IMR-90 (cell line): ENCODE measurements around the gene ZNF358. TPM values are rescaled to one million over a fixed set of nuclear protein-coding genes. Genes with fewer than 3 reads are reported as not detected.

Experiments used
- ATAC-seq: fragments of 200-7000 bp; cut with Tn5 transposase; 2 replicates; pipeline ENCODE4 v1.9.1; 2020; ENCODE audit warnings: low read depth, mild to moderate bottlenecking, moderate library complexity
- BruUV-seq: library from RNA; stranded (reverse); fragments of 400-500 nt; replicated peaks from 2 replicates; lab custom pipeline; 2021; lab: Mats Ljungman, UMichigan
- CTCF ChIA-PET: fragments of 300-600 bp; formaldehyde crosslinking; extraction: SDS; loops from one replicate; lab custom pipeline; 2021; ENCODE audit warnings: antibody characterized with exemption; lab: Yijun Ruan, JAX
- POLR2A ChIA-PET: fragments of 300-600 bp; sonication (Branson Sonifier 250); formaldehyde crosslinking; loops from one replicate; lab custom pipeline; 2022; ENCODE audit warnings: antibody characterized with exemption; ENCODE audit not compliant: unreplicated experiment; lab: Charles Lee
- DNase-seq: peaks from one replicate; pipeline ENCODE4 v3.0.0; 2013
- H2AFZ ChIP-seq: replicated peaks from 2 replicates; pipeline ENCODE3; 2013; ENCODE audit warnings: low read length, mild to moderate bottlenecking; ENCODE audit not compliant: poor library complexity
- H2AK5ac ChIP-seq: 2 replicates; pipeline ENCODE4 v1.6.1; 2013; ENCODE audit warnings: low read depth, low read length, inconsistent platforms
- H2AK9ac ChIP-seq: replicated peaks from 2 replicates; pipeline ENCODE3; 2013; ENCODE audit warnings: mild to moderate bottlenecking, low read depth, low read length, moderate library complexity; ENCODE audit not compliant: poor library complexity
- H2BK120ac ChIP-seq: 2 replicates; pipeline ENCODE4 v1.6.1; 2013; ENCODE audit warnings: low read depth, low read length, inconsistent platforms
- H2BK15ac ChIP-seq: 3 replicates; pipeline ENCODE4 v1.6.1; 2013; ENCODE audit warnings: low read depth, low read length, inconsistent platforms
- H2BK20ac ChIP-seq: 2 replicates; pipeline ENCODE4 v1.6.1; 2013; ENCODE audit warnings: low read depth, mild to moderate bottlenecking, inconsistent platforms, low read length, moderate library complexity
- H2BK5ac ChIP-seq: 2 replicates; pipeline ENCODE4 v1.6.1; 2013; ENCODE audit warnings: mild to moderate bottlenecking, low read depth, low read length, inconsistent platforms; ENCODE audit not compliant: poor library complexity, severe bottlenecking
- H3K14ac ChIP-seq: replicated peaks from 2 replicates; pipeline ENCODE4 v1.6.1; 2013; ENCODE audit warnings: low read depth, low read length, inconsistent platforms
- H3K18ac ChIP-seq: 2 replicates; pipeline ENCODE4 v1.6.1; 2013; ENCODE audit warnings: low read depth, low read length, control low read depth
- H3K23ac ChIP-seq: 2 replicates; pipeline ENCODE4 v1.6.1; 2013; ENCODE audit warnings: low read depth, low read length, inconsistent platforms
- H3K27ac ChIP-seq: 2 replicates; pipeline ENCODE4 v1.5.1; 2013; ENCODE audit warnings: mild to moderate bottlenecking, control low read depth, low read length; ENCODE audit not compliant: insufficient read depth
- H3K27me3 ChIP-seq: 2 replicates; pipeline ENCODE4 v1.6.1; 2013; ENCODE audit warnings: low read length; ENCODE audit not compliant: control insufficient read depth, insufficient read depth
- H3K36me3 ChIP-seq: 2 replicates; pipeline ENCODE4 v1.6.1; 2013; ENCODE audit warnings: low read length, mixed read lengths; ENCODE audit not compliant: control insufficient read depth, insufficient read depth
- H3K4ac ChIP-seq: 2 replicates; pipeline ENCODE4 v1.6.1; 2013; ENCODE audit warnings: low read depth, low read length, inconsistent platforms
- H3K4me1 ChIP-seq: 2 replicates; pipeline ENCODE4 v1.6.1; 2013; ENCODE audit warnings: low read length, mixed read lengths; ENCODE audit not compliant: control insufficient read depth, insufficient read depth
- H3K4me2 ChIP-seq: 2 replicates; pipeline ENCODE4 v1.6.1; 2013; ENCODE audit warnings: low read depth, mild to moderate bottlenecking, control low read depth, low read length, moderate library complexity
- H3K4me3 ChIP-seq: 2 replicates; pipeline ENCODE4 v1.5.1; 2013; ENCODE audit warnings: low read depth, mild to moderate bottlenecking, control low read depth, low read length, moderate library complexity; ENCODE audit not compliant: insufficient read depth
- H3K56ac ChIP-seq: 2 replicates; pipeline ENCODE4 v1.6.1; 2013; ENCODE audit warnings: low read length, inconsistent platforms; ENCODE audit not compliant: insufficient read depth; ENCODE audit errors: extremely low read depth
- H3K79me1 ChIP-seq, 2 experiments: 2 replicates each; pipeline ENCODE4 v1.6.1; 2013; ENCODE audit warnings: low read length in 2 of 2, inconsistent platforms in 1 of 2, low read depth in 1 of 2
- H3K9ac ChIP-seq: 2 replicates; pipeline ENCODE4 v1.6.1; 2013; ENCODE audit warnings: low read depth, low read length, control low read depth
- H3K9me1 ChIP-seq: 2 replicates; pipeline ENCODE4 v1.6.1; 2013; ENCODE audit warnings: low read length, inconsistent platforms; ENCODE audit not compliant: insufficient read depth
- H3K9me3 ChIP-seq: 2 replicates; pipeline ENCODE4 v1.6.1; 2013; ENCODE audit warnings: low read length; ENCODE audit not compliant: control insufficient read depth, insufficient read depth
- H4K20me1 ChIP-seq: 2 replicates; pipeline ENCODE4 v1.6.1; 2013; ENCODE audit warnings: low read length, inconsistent platforms; ENCODE audit not compliant: insufficient read depth
- H4K5ac ChIP-seq: 2 replicates; pipeline ENCODE4 v1.6.1; 2013; ENCODE audit warnings: mild to moderate bottlenecking, low read depth, low read length, control low read depth
- H4K8ac ChIP-seq, 2 experiments: 2 replicates each; pipeline ENCODE4 v1.6.1; 2013; ENCODE audit warnings: low read depth in 2 of 2, low read length in 2 of 2, control low read depth in 1 of 2, inconsistent platforms in 1 of 2
- H4K91ac ChIP-seq: 2 replicates; pipeline ENCODE4 v1.6.1; 2013; ENCODE audit warnings: low read depth, low read length, inconsistent platforms; ENCODE audit not compliant: insufficient read depth
- CEBPB ChIP-seq: IDR thresholded peaks from 2 replicates; pipeline ENCODE4 v1.6.1; 2012; ENCODE audit warnings: low read depth, low read length, improper control_type of control experiment
- CHD1 ChIP-seq: IDR thresholded peaks from 2 replicates; pipeline ENCODE4 v1.6.1; 2012; ENCODE audit warnings: low read depth, low read length, improper control_type of control experiment
- POLR2A ChIP-seq: IDR thresholded peaks from 2 replicates; pipeline ENCODE4 v1.6.1; 2012; ENCODE audit warnings: mild to moderate bottlenecking, low read depth, low read length
- RAD21 ChIP-seq: IDR thresholded peaks from 2 replicates; pipeline ENCODE4 v1.6.1; 2012; ENCODE audit warnings: low read length, improper control_type of control experiment
- RCOR1 ChIP-seq: IDR thresholded peaks from 2 replicates; pipeline ENCODE4 v1.6.1; 2012; ENCODE audit warnings: mild to moderate bottlenecking, low read length, improper control_type of control experiment; ENCODE audit not compliant: insufficient replicate concordance
- SMC3 ChIP-seq: fragments of 150-350 bp; IDR thresholded peaks from 2 replicates; pipeline ENCODE4 v1.6.1; 2016; ENCODE audit warnings: low read depth, mild to moderate bottlenecking, antibody characterized with exemption, low read length, moderate library complexity
- WGBS, 2 experiments: methylation state at CpG; one replicate each; pipeline versions ENCODE4 v1.1.5 to v1.1.7; 2013; ENCODE audit warnings: missing lambda C conversion rate in 2 of 2; ENCODE audit not compliant: insufficient read length in 1 of 2; ENCODE audit errors: extremely low coverage in 2 of 2; 5-methylcytosine and 5-hydroxymethylcytosine counted together
- dilution Hi-C: fragments of 300-500 bp; cut with HindIII; formaldehyde crosslinking; loops from one replicate; pipeline ENCODE4 v1.14.3; 2018; ENCODE audit warnings: low sequenced_read_pairs; ENCODE audit not compliant: unreplicated experiment
- in situ Hi-C: fragments of 300-500 bp; cut with MboI; formaldehyde crosslinking; loops from 3 replicates; pipeline ENCODE4 v1.14.3; 2019; ENCODE audit warnings: low sequenced_read_pairs, inconsistent platforms, mixed read lengths
- intact Hi-C: fragments of 100-400 bp; cut with micrococcal nuclease; formaldehyde crosslinking; loops from 2 replicates; pipeline ENCODE4 v1.10.0; 2022
- polyA plus RNA-seq, 3 experiments: library from polyadenylated mRNA; depleted of rRNA; stranded (reverse); fragments of >200 nt; gene quantifications; 2 replicates each; pipeline ENCODE4 v1.2.3, GENCODE V29; 2012; ENCODE audit warnings: low replicate concordance in 1 of 3
- total RNA-seq: library from RNA; depleted of rRNA; stranded (reverse); fragments of >200 nt; gene quantifications from 2 replicates; pipeline ENCODE4 v1.2.3, GENCODE V29; 2012

Gene ZNF358
- total and polyA plus RNA-seq, 2 of the 4 experiments (the other 2 are of a cell fraction) = 5.4 to 30.7 TPM

DNA sequence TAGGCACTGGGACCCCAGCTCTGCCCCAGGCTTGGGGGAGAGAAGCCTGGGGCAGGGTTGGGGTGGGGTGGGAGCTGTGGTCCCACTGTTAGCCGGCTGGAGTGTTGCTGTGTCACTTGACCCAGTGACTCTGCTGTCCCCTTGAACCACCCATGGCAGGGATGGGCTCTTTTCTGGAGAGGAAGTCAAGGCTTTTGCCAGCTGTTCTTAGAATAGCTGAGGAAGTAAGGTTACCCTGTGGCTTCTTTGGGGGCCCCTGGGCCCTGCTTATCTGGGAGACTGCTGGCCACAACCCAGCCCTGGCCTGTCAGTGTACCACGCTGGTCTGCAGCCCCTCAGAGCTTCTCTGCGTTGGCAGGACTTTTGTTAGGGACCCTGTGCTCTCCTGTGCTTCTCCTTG is 28.7 kb downstream of the ZNF358 start:
- H4K91ac ChIP-seq = no peak overlapping the region
- ChIA-PET POLR2A (no interaction called here), CTCF (interaction anchor here (1.3 kb wide), 1 partner anchor 14 kb away, joined by 3 read pairs; no protein-coding TSS in a partner anchor)
- H4K8ac ChIP-seq = no peak overlapping the region
- no peak overlapping the region for H2BK120ac ChIP-seq
- H4K20me1 ChIP-seq = no peaks in the 10 kb centered on the region
- no peak overlapping the region for H3K23ac ChIP-seq
- no peak overlapping the region for H3K27ac ChIP-seq
- H3K79me1 ChIP-seq = 0 out of 4 replicates have a peak, but pooled peaks cover 0 to 3% of the 10 kb centered on the region in 2 experiments
- no peak overlapping the region for H3K18ac ChIP-seq
- H2BK5ac ChIP-seq = no peak overlapping the region
- ATAC-seq = no peak
- H3K4me2 ChIP-seq = no peak overlapping the region
- no peak overlapping the region for H4K5ac ChIP-seq
- H3K27me3 ChIP-seq = no peaks in the 10 kb centered on the region
- H2AK5ac ChIP-seq = no peak overlapping the region
- H2AK9ac ChIP-seq = no peak overlapping the region
- no peaks in the 10 kb centered on the region for H3K4me1 ChIP-seq
- no peaks in the 10 kb centered on the region for H3K9me1 ChIP-seq
- H3K36me3 ChIP-seq = peaks cover 37% of the 10 kb centered on the region
- no peak overlapping the region for H2BK15ac ChIP-seq
- no peak overlapping the region for H3K56ac ChIP-seq
- TF ChIP-seq RCOR1 = no peak
- no peak for TF ChIP-seq CHD1
- TF ChIP-seq RAD21 = no peak
- no peak for TF ChIP-seq SMC3
- TF ChIP-seq CEBPB = no peak
- TF ChIP-seq POLR2A = no peak
- dilution Hi-C loops = no loop called here
- BruUV-seq = no TSS peak
- H3K9ac ChIP-seq = no peak overlapping the region
- DNase-seq = no peak
- H2BK20ac ChIP-seq = no peak overlapping the region
- no peaks in the 10 kb centered on the region for H3K9me3 ChIP-seq
- H3K4me3 ChIP-seq = no peak overlapping the region
- in situ Hi-C loops = no loop called here
- H3K14ac ChIP-seq = no peak overlapping the region
- intact Hi-C loops = no loop called here
- H3K4ac ChIP-seq = no peak overlapping the region
- no CpG with 5 or more reads among the region's 3 CpGs for WGBS, 2 experiments
- no peak overlapping the region for H2AFZ ChIP-seq
